ENCODE data around the gene BCL2L15. TPM values are rescaled to one million over a fixed set of nuclear protein-coding genes. Genes with fewer than 3 reads are reported as not detected.

BCL2L15 gene
- total and polyA plus RNA-seq, 2 donors (not counting 1 experiment from before 2014, with no cell fraction given) = under 0.01 to 0.19 TPM

GRCh38 chr1:113874012-113874879, 13.1 kb downstream of the BCL2L15 start:
- Histone ChIP-seq H3K36me3 (ENCODE audit: control insufficient read depth, insufficient read depth, low read length) (no peaks in the 10 kb centered on the region), H3K4me1 (ENCODE audit: control insufficient read depth, extremely low read depth, insufficient read depth, low read length) (peaks cover 2% of the 10 kb centered on the region), H4K20me1 (ENCODE audit: control insufficient read depth, extremely low read depth, insufficient read depth, low read length) (no peaks in the 10 kb centered on the region), H3K4me2 (ENCODE audit: extremely low read depth, insufficient read depth, low read length) (no peak overlapping the region), H3K27ac (ENCODE audit: insufficient read depth, low read length) (no peak overlapping the region), H2AFZ (ENCODE audit: low read length) (no peak overlapping the region), H3K79me2 (ENCODE audit: control insufficient read depth, insufficient read depth, low read length) (no peaks in the 10 kb centered on the region), H3K27me3 (ENCODE audit: control insufficient read depth, insufficient read depth, low read length) (no peaks in the 10 kb centered on the region), H3K9me3 (ENCODE audit: control insufficient read depth, insufficient read depth, low read depth, low read length) (no peaks in the 10 kb centered on the region), H3K9ac (ENCODE audit: insufficient read depth, low read length) (no peak overlapping the region), H3K4me3 (replicated peaks in 1 of 4; ENCODE audit: control extremely low read depth in 1 of 4, insufficient read depth in 1 of 4, low read depth in 3 of 4, low read length in 4 of 4) (no peak overlapping the region)
- no peak for TF ChIP-seq EZH2 (IDR thresholded peaks at IDR 0.05; ENCODE audit: low read length, missing control alignments)
- no peak for TF ChIP-seq CTCF (conservative IDR thresholded peaks at IDR 0.05 in 1 of 2, IDR thresholded peaks at IDR 0.05 in 1 of 2; ENCODE audit: low read depth in 1 of 2, low read length in 2 of 2)
- peak in 1 of 2 donors; percentile 77 for DNase-seq (ENCODE audit: low read depth in 2 of 2)

- Histone ChIP-seq H3K9ac (ENCODE audit: insufficient read depth, low read length) (no peak overlapping the region), H3K27ac (ENCODE audit: insufficient read depth, low read length) (no peak overlapping the region), H4K20me1 (ENCODE audit: control insufficient read depth, extremely low read depth, insufficient read depth, low read length) (no peaks in the 10 kb centered on the region), H3K36me3 (ENCODE audit: control insufficient read depth, insufficient read depth, low read length) (no peaks in the 10 kb centered on the region), H3K4me1 (ENCODE audit: control insufficient read depth, extremely low read depth, insufficient read depth, low read length) (peaks cover 6% of the 10 kb centered on the region), H3K79me2 (ENCODE audit: control insufficient read depth, insufficient read depth, low read length) (no peaks in the 10 kb centered on the region), H3K9me3 (ENCODE audit: control insufficient read depth, insufficient read depth, low read depth, low read length) (no peaks in the 10 kb centered on the region), H2AFZ (ENCODE audit: low read length) (no peak overlapping the region), H3K27me3 (ENCODE audit: control insufficient read depth, insufficient read depth, low read length) (no peaks in the 10 kb centered on the region), H3K4me3 (replicated peaks in 1 of 4; ENCODE audit: control extremely low read depth in 1 of 4, insufficient read depth in 1 of 4, low read depth in 3 of 4, low read length in 4 of 4) (no peak overlapping the region), H3K4me2 (ENCODE audit: extremely low read depth, insufficient read depth, low read length) (no peak overlapping the region)
- DNase-seq (ENCODE audit: low read depth in 2 of 2) = no peak
- TF ChIP-seq CTCF (conservative IDR thresholded peaks at IDR 0.05 in 1 of 2, IDR thresholded peaks at IDR 0.05 in 1 of 2; ENCODE audit: low read depth in 1 of 2, low read length in 2 of 2) (no peak), EZH2 (IDR thresholded peaks at IDR 0.05; ENCODE audit: low read length, missing control alignments) (no peak)
These were observed 15.0 kb downstream of the BCL2L15 start for GRCh38 chr1:113872219-113872935.

GRCh38 chr1:113871597-113872113, 15.7 kb downstream of the BCL2L15 start, which contains the start of gene PTPN22:
Gene PTPN22 (minus strand): TSS chr1:113871712.
- H3K36me3 ChIP-seq (ENCODE audit: control insufficient read depth, insufficient read depth, low read length) = no peaks in the 10 kb centered on the region
- no peak within 1 kb of the TSS for H3K4me3 ChIP-seq (replicated peaks in 1 of 4; ENCODE audit: control extremely low read depth in 1 of 4, insufficient read depth in 1 of 4, low read depth in 3 of 4, low read length in 4 of 4)
- no peak within 1 kb of the TSS for H3K4me2 ChIP-seq (ENCODE audit: extremely low read depth, insufficient read depth, low read length)
- no peaks in the 10 kb centered on the region for H3K9me3 ChIP-seq (ENCODE audit: control insufficient read depth, insufficient read depth, low read depth, low read length)
- H2AFZ ChIP-seq (ENCODE audit: low read length) = peak within 1 kb of the TSS; percentile 62
- no peaks in the 10 kb centered on the region for H3K27me3 ChIP-seq (ENCODE audit: control insufficient read depth, insufficient read depth, low read length)
- no peaks in the 10 kb centered on the region for H4K20me1 ChIP-seq (ENCODE audit: control insufficient read depth, extremely low read depth, insufficient read depth, low read length)
- no peak within 1 kb of the TSS for H3K9ac ChIP-seq (ENCODE audit: insufficient read depth, low read length)
- H3K27ac ChIP-seq (ENCODE audit: insufficient read depth, low read length) = no peak within 1 kb of the TSS
- H3K4me1 ChIP-seq (ENCODE audit: control insufficient read depth, extremely low read depth, insufficient read depth, low read length) = peaks cover 6% of the 10 kb centered on the region
- DNase-seq (ENCODE audit: low read depth in 2 of 2) = peak; percentile 50 to 93
- TF ChIP-seq CTCF (conservative IDR thresholded peaks at IDR 0.05 in 1 of 2, IDR thresholded peaks at IDR 0.05 in 1 of 2; ENCODE audit: low read depth in 1 of 2, low read length in 2 of 2) = no peak
- no peak for TF ChIP-seq EZH2 (IDR thresholded peaks at IDR 0.05; ENCODE audit: low read length, missing control alignments)
- H3K79me2 ChIP-seq (ENCODE audit: control insufficient read depth, insufficient read depth, low read length) = no peaks in the 10 kb centered on the region
